AG04450 (cell line): Measurements from ENCODE around the gene ST7. TPM values are rescaled to one million over a fixed set of nuclear protein-coding genes. Genes with fewer than 3 reads are reported as not detected.

Experiments
- CTCF ChIA-PET: fragments of 300-600, 350-600 bp; formaldehyde crosslinking; extraction: SDS; loops from one replicate; lab custom pipeline; 2022; ENCODE audit warnings: antibody characterized with exemption, inconsistent platforms; lab: Charles Lee
- POLR2A ChIA-PET: fragments of 350-600 bp; formaldehyde crosslinking; extraction: SDS; loops from one replicate; lab custom pipeline; 2021; ENCODE audit warnings: antibody characterized with exemption, inconsistent platforms; lab: Yijun Ruan, JAX
- DNase-seq: peaks from one replicate; pipeline ENCODE4 v3.0.0-alpha.2; 2011; ENCODE audit warnings: low read depth, low spot score
- H3K27ac ChIP-seq: one replicate; pipeline ENCODE4 v1.5.1; 2012; ENCODE audit warnings: low read depth, low read length, control low read depth
- H3K27me3 ChIP-seq: one replicate; pipeline ENCODE4 v1.6.0; 2012; ENCODE audit warnings: low read length; ENCODE audit not compliant: control insufficient read depth, insufficient read depth
- H3K4me3 ChIP-seq: 2 replicates; pipeline ENCODE4 v1.5.1; 2011; ENCODE audit warnings: mild to moderate bottlenecking, low read depth, low read length, control low read depth
- H3K9me3 ChIP-seq: 2 replicates; pipeline ENCODE4 v1.5.1; 2012; ENCODE audit warnings: low read length; ENCODE audit not compliant: control insufficient read depth, insufficient read depth
- polyA plus RNA-seq: library from polyadenylated mRNA; depleted of rRNA; stranded (reverse); fragments of >200 nt; gene quantifications from 2 replicates; pipeline ENCODE4 v1.2.3, GENCODE V29; 2011
- TF ChIP-seq, protein P1 (sequence below): IDR thresholded peaks from 2 replicates; pipeline ENCODE4 v1.5.1; 2011; ENCODE audit warnings: low read depth, low read length, control low read depth, inconsistent platforms

The ST7 gene
- polyA plus RNA-seq, 1 experiment = 34.5 TPM

DNA sequence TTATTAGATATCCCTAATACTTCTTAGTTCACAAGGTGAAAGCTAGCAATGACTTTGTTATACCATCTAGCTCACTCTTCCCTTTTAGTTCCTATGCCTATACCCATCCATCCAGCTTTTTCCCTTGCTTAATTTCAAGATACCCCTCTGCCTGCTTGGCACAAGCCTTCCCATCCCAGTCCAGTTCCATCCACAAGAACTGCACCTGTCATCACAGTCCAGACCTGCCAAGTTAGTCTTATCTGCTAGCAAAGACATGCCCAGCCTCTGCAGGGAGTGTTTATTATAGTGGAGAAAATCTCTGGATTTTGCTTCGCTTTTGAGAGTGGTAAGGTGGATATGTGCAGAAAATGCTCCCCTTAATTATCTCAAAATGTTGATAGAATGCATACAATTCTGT is 158.2 kb downstream of the ST7 start:
- Histone ChIP-seq H3K27ac (no peak overlapping the region), H3K9me3 (no peaks in the 10 kb centered on the region), H3K27me3 (no peaks in the 10 kb centered on the region), H3K4me3 (no peak overlapping the region)
- DNase-seq = no peak
- ChIA-PET POLR2A (no interaction called here), CTCF (interaction anchor here (0.9 to 1.0 kb wide), 2 partner anchors 9 to 182 kb away, joined by 3 to 6 read pairs; no protein-coding TSS in a partner anchor)
- TF ChIP-seq, protein P1, sequence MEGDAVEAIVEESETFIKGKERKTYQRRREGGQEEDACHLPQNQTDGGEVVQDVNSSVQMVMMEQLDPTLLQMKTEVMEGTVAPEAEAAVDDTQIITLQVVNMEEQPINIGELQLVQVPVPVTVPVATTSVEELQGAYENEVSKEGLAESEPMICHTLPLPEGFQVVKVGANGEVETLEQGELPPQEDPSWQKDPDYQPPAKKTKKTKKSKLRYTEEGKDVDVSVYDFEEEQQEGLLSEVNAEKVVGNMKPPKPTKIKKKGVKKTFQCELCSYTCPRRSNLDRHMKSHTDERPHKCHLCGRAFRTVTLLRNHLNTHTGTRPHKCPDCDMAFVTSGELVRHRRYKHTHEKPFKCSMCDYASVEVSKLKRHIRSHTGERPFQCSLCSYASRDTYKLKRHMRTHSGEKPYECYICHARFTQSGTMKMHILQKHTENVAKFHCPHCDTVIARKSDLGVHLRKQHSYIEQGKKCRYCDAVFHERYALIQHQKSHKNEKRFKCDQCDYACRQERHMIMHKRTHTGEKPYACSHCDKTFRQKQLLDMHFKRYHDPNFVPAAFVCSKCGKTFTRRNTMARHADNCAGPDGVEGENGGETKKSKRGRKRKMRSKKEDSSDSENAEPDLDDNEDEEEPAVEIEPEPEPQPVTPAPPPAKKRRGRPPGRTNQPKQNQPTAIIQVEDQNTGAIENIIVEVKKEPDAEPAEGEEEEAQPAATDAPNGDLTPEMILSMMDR = no peak

DNA sequence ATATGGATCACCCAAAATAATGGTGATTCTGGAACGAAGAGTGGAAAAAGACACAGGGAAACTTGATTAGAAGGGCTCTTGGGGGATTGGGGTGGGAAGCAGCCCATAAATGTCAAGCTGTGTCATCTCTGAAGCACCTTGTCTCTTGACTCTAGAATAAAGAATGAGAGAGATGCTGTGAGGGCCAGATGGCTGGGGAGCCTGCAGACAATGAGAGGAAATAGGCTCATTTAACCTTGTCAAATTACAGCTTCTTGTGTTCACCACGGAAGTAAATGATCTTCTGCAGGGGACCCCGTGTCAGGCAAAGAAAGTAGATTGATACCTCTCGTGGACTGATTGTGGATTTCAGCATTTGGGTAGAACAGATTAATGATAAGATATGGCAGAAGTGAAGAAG is 159.3 kb downstream of the ST7 start:
- TF ChIP-seq, protein P1 = no peak
- CTCF ChIA-PET = interaction anchor here (1.2 kb wide), 1 partner anchor 16 kb away, joined by 3 read pairs; no protein-coding TSS in a partner anchor

DNA sequence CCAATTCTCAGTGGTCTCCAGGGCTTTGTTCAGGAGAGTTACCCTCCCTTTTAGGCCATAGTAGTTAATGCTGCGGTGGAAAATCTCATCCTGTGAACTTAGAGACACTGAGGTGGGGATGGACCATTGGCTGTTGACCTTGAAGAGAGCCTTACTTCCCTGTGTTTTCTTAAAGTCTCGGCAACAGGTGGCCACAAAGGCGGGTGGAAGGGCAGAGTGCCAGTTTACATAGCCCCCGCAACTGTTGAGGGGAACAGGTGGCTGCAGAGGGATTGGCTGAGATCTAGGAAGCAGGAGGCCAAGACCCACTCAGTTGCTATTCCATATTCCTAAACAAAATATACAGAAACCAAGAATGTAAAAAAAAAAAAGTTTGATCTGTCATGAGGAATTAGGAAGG is 160.6 kb downstream of the ST7 start:
- ChIA-PET CTCF (interaction anchor here (1.6 to 14.8 kb wide), 2 partner anchors 128 to 183 kb away, joined by 10 to 300 read pairs; no protein-coding TSS in a partner anchor), POLR2A (no interaction called here)
- Histone ChIP-seq H3K27me3 (no peaks in the 10 kb centered on the region), H3K9me3 (no peaks in the 10 kb centered on the region), H3K4me3 (no peak overlapping the region), H3K27ac (no peak overlapping the region)
- no peak for DNase-seq
- TF ChIP-seq, protein P1 = no peak

More for the DNA sequence above, 159.3 kb downstream of the ST7 start:
- DNase-seq = no peak
- Histone ChIP-seq H3K27me3 (no peaks in the 10 kb centered on the region), H3K4me3 (no peak overlapping the region), H3K27ac (no peak overlapping the region), H3K9me3 (no peaks in the 10 kb centered on the region)
- POLR2A ChIA-PET = no interaction called here

DNA sequence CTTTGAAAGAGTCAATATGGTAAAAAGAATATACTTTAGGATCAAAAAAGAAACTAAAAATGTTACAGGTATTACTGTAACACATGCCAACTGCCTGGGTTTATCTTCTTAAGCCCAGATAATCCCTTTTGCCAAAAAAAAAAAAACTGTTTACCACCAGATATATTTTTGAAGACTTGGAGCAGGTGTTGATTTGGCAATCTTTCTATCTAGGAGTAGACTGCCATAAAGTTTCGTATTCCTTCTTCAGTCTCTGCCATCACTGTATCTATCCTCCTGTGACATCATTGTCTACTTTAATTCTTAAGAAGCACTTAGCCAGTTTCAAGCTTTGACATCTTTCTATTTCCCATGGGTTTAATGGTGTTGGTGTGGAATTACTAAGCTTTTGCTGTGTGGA is 161.0 kb downstream of the ST7 start:
- TF ChIP-seq, protein P1 = no peak
- DNase-seq = no peak
- ChIA-PET POLR2A (no interaction called here), CTCF (interaction anchor here (1.6 to 14.8 kb wide), 3 partner anchors 14 to 183 kb away, joined by 10 to 300 read pairs (median 10); no protein-coding TSS in a partner anchor)
- no peak overlapping the region for H3K27ac ChIP-seq
- H3K27me3 ChIP-seq = no peaks in the 10 kb centered on the region
- no peak overlapping the region for H3K4me3 ChIP-seq
- H3K9me3 ChIP-seq = no peaks in the 10 kb centered on the region

DNA sequence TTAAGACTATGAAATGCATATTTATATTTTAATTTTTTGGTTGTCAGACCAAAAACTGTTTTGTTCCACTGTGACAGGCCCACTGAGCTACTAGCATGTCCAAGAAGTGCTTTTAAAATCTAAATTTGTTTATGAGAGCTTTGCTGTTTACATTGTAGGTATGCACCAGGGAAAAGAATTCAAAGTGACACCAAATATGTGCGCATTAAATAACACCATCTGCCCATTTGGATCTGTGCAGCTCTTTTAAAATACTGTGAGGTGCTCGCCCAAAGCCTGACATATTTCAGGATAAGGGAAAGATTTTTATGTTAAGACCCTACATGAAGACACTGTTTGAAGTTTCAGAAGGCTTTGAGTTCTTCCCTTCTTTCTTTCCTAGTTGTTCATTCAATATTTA is 162.9 kb downstream of the ST7 start:
- CTCF ChIA-PET = interaction anchor here (0.8 to 14.8 kb wide), 5 partner anchors 10 to 186 kb away, joined by 3 to 300 read pairs (median 7); no protein-coding TSS in a partner anchor
- DNase-seq = no peak
- H3K27ac ChIP-seq = no peak overlapping the region
- H3K4me3 ChIP-seq = no peak overlapping the region
- no peaks in the 10 kb centered on the region for H3K9me3 ChIP-seq
- TF ChIP-seq, protein P1 = no peak
- POLR2A ChIA-PET = no interaction called here
- H3K27me3 ChIP-seq = no peaks in the 10 kb centered on the region
